Suprapubic skin (tissue), 3 donors: Measurements from ENCODE around the gene EIF2S3.

Source experiments
- CTCF ChIP-seq, 2 donors: fragments of 200-600 bp in 1 of 2; fragments of 450-650 bp in 1 of 2; sonication (generic) in 1 of 2; IDR thresholded peaks; one replicate each; pipeline ENCODE4 v1.5.1; 2016 to 2019; ENCODE audit warnings: antibody characterized with exemption in 2 of 2, mild to moderate bottlenecking in 1 of 2, moderate library complexity in 1 of 2
- POLR2AphosphoS5 ChIP-seq, 3 donors: sonication (generic); formaldehyde crosslinking; IDR thresholded peaks; one replicate each; pipeline ENCODE4 v1.6.1; 2017; ENCODE audit warnings: antibody characterized with exemption in 3 of 3

GRCh38 chrX:24005028-24005427, 49.7 kb upstream of the EIF2S3 start:
- TF ChIP-seq CTCF (IDR thresholded peaks at IDR 0.05) (no peak), POLR2AphosphoS5 (IDR thresholded peaks at IDR 0.05) (no peak)
